Loucy (cell line): ENCODE results near the gene OR1M1.

ENCODE experiments used
- EZH2phosphoT487 ChIP-seq: fragments of 200-600 bp; IDR thresholded peaks from 2 replicates; pipeline ENCODE4 v1.6.1; 2018; ENCODE audit warnings: antibody characterized with exemption, mild to moderate bottlenecking, moderate library complexity, borderline replicate concordance
- TF ChIP-seq, protein P1 (sequence below): fragments of 200-600 bp; sonication (generic); conservative IDR thresholded peaks from 2 replicates; pipeline ENCODE4 v1.5.1; 2014; ENCODE audit warnings: mild to moderate bottlenecking, antibody characterized with exemption, low read length

DNA sequence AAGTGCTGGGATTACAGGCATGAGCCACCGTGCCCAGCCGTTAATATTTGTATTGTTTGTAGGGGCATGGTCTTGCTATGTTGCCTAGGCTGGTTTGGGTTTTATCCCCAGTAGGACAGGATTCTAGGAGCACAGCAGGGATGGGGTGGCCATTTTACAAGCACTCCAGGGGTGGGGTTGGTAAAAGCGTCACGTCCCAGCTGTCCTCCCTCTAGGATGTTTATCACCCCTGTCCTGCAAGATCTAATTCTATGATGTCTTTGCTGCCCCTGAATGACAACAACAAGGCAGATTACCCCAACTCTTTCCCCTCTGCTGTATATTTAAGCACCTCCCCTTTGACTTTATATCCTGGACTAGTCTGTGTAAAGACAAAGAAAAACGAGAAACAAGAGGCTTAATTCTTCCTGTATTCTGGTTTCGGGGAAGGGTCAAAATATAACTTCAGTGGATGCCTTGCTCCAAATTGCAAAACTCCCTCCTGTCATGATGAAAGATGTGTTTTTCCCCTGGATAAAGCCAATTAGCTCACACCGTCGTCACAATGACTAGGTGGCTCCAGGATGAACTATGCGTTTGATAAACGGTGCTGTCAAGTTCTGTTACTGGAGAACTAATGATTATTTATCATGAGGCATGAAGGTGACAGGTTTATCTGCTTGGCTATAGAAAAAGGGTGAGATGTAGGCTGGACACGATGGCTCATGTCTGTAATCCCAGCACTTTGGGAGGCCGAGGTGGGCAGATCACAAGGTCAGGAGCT, 27.8 kb upstream of the OR1M1 start:
- TF ChIP-seq, protein P1, sequence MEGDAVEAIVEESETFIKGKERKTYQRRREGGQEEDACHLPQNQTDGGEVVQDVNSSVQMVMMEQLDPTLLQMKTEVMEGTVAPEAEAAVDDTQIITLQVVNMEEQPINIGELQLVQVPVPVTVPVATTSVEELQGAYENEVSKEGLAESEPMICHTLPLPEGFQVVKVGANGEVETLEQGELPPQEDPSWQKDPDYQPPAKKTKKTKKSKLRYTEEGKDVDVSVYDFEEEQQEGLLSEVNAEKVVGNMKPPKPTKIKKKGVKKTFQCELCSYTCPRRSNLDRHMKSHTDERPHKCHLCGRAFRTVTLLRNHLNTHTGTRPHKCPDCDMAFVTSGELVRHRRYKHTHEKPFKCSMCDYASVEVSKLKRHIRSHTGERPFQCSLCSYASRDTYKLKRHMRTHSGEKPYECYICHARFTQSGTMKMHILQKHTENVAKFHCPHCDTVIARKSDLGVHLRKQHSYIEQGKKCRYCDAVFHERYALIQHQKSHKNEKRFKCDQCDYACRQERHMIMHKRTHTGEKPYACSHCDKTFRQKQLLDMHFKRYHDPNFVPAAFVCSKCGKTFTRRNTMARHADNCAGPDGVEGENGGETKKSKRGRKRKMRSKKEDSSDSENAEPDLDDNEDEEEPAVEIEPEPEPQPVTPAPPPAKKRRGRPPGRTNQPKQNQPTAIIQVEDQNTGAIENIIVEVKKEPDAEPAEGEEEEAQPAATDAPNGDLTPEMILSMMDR, result no peak
- no peak for TF ChIP-seq EZH2phosphoT487
